GF-D8 (cell line): ENCODE results near the gene ABTB2.

Source experiments
- DNase-seq: peaks from one replicate; lab custom pipeline; 2025; lab: John Stamatoyannopoulos, UW

ABTB2 gene

DNA sequence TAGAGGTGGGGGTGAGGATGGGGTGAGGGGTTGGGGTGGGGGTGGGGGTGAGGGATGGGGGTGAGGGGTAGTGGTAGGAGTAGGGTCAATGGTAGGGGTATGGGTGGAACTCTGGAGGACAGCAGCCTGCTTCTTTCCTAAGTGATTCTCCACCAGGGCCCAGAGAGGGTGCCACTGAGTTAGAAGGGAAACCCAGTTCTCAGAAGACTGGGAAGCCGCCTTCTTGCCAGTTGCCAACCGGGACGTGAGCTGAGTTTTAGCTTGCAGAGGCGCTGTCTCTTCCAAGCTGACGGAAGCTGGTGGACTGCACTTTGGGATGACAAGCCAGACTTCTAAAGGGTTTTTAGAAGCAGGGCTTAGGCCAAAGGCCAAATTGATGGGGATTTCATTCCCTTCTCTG lies 148.0 kb downstream of the ABTB2 start:
- no peak for DNase-seq

DNA sequence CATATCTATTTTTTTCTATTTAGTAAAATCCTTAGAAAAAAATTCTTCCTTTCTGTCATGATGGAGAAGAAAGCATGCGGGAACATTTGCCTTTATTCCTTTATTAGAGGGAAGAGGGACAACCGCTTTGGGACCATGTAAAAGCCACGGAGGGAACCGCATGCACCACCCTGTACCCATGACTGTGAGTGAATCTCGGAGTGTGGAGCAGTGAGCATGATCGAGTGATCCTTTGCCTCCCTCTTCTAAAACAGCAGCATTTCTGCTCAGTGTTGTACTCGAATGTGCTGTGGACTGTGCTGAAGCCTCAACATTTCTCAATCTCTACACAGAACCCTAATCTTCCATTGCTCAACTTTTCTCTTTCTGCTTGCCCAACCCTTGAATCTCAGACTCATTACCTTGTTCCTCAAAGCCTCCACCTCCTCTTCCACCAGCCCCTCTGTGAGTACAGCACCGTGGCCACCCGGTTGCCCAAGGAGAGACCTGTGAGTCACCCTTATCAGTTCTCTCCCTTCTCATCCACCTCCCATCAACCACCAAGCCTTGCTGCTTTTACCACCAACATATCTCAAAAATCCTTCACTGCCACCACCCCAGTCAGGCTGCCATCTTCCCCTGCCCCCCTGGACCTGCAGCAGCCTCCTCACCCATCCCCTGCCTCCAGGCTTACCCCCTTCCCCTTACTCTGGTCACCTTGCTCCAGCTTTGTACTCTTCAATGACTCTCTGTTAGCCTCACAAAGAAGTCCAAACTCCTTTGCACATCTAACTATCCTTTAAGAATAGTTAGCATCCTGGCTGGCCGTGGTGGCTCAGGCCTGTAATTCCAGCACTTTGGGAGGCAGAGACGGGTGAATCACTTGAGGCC lies 149.3 kb downstream of the ABTB2 start:
- DNase-seq: peak; percentile 33

DNA sequence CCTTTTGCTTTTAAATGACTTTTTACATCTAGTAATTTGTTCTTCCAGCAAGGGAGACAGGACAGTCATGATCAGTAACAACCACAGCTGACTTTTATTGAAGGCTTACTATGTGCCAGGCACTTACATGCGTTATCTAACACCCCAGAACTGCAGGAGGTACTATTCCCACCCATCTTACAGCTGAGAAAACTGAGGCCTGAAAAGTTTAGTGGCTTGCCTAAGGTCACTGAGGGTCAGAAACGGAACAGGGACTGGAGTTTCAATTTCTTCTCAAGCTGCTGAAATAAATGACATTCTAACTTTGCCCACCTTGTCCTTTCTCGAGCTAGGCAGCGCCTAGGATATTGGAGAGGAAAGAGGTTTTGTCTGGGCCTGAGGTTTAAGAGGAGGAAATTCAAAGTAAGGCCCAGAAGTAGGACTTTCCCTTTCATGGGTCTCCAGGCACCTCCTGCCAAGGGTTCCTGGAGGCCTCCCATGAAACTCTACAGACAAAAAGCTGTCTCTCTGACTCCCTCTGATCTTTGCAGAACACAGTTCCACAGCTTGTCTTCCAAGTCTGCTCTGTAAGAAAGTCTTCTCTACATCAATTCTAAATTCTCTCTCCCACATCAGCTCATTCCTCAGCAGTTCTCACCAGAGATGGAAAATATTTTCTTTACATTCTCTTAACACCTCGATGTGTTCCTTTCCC lies 150.2 kb downstream of the ABTB2 start:
- no peak for DNase-seq

DNA sequence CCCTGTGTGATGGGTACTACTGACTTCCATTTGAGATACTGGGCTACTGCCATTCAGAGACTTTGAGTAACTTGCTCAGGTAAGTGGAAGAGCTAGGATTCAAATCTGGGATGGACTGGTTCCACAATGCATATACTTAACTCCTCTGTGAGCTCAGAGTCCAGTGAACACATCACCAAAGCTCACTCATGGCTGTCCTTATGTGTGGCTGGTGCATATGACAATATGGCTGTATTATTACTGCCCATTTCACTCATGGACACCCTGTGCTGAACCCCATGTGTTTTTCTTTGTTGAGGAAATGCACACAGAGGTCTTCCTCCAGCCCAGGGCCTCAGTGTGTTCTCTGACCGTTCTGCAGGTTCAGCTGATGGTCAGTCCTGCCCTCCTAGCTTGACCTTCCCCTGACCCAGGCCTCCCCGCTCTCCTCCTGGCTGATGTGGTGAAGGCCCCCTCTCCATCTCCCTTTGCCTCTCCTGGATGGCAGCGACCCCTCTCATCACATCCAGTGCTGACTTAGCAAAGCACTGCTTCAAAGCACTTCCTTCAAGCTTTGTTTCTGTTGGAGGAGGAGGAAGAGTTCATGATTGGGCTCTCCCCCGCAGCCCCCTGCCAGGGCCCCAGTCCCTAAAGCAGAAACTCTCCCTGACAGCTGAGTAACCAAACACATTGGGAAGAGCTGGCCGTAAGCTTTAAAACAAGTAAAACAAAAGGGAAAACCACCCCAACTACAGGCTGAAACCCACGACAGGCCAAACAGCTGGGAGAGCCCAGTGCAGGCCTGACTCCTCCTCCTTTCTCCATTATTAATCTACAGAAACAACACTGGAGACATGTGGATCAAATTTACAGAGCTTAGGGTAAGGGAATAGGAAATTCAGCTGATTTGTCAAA lies 151.2 kb downstream of the ABTB2 start:
- no peak for DNase-seq

DNA sequence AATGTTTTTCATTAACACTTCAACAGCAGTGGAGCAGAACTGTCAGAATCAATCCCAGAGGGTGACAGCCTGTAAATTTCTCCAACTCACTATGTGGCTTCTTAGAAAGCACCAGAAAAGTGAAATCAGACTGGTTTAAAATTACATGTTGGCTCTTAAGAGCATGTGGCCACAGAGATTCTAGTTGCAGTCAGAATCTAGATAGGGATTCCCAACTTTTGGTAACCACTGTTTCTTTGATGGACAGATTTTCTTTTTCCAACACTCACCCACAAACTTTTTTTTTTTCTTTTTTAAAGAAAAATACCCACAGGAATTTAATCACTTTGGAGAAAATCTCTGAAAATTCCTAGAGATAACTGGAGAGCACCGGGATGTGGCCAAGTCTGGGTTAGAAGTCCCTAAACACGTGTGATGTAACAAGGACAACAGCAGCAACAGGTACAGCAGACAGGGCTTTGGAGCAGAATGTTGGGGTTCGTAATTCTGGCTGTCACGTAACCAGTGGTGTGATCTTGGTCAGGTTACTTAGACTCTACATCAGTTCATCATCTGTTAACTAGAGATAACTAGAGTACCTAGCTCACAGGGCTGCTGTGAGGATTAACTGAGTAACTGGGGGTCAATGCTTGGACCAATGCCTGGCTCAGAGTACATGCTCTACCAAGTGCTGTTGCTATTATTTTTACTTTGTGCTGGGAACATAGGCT lies 152.3 kb downstream of the ABTB2 start:
- DNase-seq: no peak

GRCh38 chr11:34204396-34205279 lies 153.2 kb downstream of the ABTB2 start:
- no peak for DNase-seq

GRCh38 chr11:34203377-34203871 lies 154.4 kb downstream of the ABTB2 start:
- DNase-seq: no peak

GRCh38 chr11:34201129-34201528 lies 156.7 kb downstream of the ABTB2 start:
- DNase-seq: no peak

GRCh38 chr11:34199525-34199924 lies 158.3 kb downstream of the ABTB2 start:
- no peak for DNase-seq

DNA sequence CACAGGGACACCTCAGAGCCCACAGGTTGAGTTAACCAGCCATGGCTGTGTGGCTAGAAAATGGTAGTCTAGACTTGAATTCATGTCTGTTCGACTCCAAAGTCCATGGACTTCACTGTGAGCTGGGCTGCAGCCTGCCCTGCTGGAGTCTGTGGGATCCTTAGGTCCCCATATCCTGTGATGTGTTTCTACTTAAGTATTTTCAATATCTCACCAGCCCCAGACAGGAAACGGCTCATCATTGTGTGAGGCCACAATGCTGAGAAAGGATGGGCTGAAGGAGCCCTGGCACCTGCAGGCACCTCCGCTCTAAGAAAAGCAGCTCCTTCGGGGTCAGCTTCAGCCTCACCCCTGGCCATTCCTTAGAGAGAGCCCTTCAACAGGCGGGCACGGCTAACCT lies 159.3 kb downstream of the ABTB2 start:
- no peak for DNase-seq

DNA sequence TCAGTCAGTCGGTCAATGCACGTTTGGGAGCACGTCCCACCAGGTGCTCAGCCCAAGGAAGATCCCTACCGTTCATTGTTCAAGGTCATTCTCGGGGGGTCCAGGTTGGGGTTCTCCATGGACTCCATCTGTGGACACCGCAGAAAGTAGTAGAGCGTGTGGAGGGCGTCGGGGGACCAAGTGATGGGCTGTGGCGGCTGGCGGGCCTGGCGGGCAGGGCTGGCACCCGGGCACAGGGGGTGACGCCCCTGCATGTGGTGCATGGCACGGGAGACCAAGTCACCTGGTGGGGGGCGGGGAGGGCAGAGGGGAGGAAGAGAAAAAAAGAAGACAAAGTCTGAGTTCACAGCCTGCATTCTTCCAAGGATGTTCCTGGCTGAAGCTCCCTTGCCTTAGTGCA lies 160.6 kb downstream of the ABTB2 start:
- DNase-seq: no peak

DNA sequence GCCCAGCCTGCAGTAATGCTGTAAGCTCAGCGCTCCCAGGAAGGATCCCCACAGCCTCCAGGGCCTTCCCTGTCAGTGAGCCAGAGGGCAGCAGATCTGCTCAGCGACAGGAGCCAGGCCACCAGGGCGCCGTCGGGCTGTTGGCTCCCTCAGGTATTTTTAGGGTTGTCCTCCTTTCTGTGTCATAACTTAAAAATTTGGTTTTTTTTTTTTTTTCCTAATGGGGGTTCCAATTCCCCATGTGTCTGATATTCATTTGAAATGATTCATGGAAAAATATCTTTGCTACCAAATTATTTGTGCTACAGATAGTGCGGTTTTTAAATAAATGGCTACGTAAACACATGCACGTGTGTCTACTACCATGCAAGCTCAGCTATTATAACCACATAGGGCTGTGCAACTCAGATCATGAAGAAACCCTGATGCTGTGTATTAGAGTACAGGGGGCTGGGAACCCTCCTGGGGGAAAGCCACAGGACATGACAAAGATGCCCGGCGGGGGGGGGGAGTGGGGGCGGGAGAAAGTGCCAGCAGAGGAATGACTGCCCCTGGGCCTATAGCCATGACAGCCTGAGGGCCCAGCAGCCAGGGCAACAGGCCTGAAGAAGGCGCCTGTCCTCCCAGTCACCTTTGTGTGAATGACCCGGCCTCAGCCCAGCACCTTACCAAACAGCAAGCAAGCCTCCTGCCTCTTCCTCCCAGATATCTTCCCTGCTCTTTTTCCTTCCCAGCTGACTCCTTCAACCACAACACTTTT lies 163.1 kb downstream of the ABTB2 start:
- no peak for DNase-seq

- no peak for DNase-seq
These were observed 165.1 kb downstream of the ABTB2 start for GRCh38 chr11:34192481-34193401.

- no peak for DNase-seq
These were observed 166.2 kb downstream of the ABTB2 start for GRCh38 chr11:34191578-34191977.

GRCh38 chr11:34190192-34191139 lies 167.3 kb downstream of the ABTB2 start:
- DNase-seq: no peak

DNA sequence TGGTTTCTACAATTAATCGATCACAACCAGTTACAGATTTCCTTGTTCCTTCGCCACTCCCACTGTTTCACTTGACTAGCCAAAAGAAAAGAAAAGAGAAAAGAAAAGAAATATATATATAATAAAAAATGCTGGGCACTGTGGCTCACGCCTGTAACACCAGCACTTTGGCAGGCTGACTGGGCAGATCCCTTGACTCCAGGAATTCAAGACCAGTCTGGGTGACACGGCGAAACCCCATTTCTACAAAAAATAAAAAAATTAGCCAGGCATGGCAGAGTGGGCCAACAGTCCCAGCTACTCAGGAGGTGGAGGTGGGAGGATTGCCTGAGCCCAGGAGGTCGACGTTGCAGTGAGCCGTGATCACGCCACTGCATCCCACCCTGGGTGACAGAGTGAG lies 168.6 kb downstream of the ABTB2 start:
- no peak for DNase-seq

- DNase-seq: no peak
These were observed 169.6 kb downstream of the ABTB2 start for GRCh38 chr11:34188181-34188580.
